Esophagus squamous epithelium (tissue), 4 donors: ENCODE measurements around the gene SPANXN2.

Source experiments
- CTCF ChIP-seq, 6 experiments: fragments of 450-650 bp in 4 of 6; fragments of 200-600 bp in 2 of 6; sonication (generic) in 2 of 6; IDR thresholded peaks; one replicate each; pipeline ENCODE4 v1.5.1; 2016 to 2019; ENCODE audit warnings: antibody characterized with exemption in 6 of 6, mild to moderate bottlenecking in 4 of 6, moderate library complexity in 4 of 6
- POLR2A ChIP-seq, 4 donors: fragments of 450-650 bp; IDR thresholded peaks; one replicate each; pipeline ENCODE4 v1.6.1; 2017; ENCODE audit warnings: antibody characterized with exemption in 4 of 4, mild to moderate bottlenecking in 4 of 4, moderate library complexity in 3 of 4

GRCh38 chrX:143663755-143664154 is 56.8 kb downstream of the SPANXN2 start:
- TF ChIP-seq CTCF (IDR thresholded peaks at IDR 0.05) (no peak), POLR2A (IDR thresholded peaks at IDR 0.05) (no peak)
